HepG2 (cell line): ENCODE results near the gene MAP2K6. TPM values are rescaled to one million over a fixed set of nuclear protein-coding genes. Genes with fewer than 3 reads are reported as not detected.

Source experiments
- ARID5B ChIP-seq: IDR thresholded peaks from 2 replicates; pipeline ENCODE4 v1.4.0; 2020; ENCODE audit warnings: mild to moderate bottlenecking, missing genetic modification reagents
- EEA1 ChIP-seq: sonication (generic); formaldehyde crosslinking; IDR thresholded peaks from 2 replicates; pipeline ENCODE4 v1.5.1; 2020; ENCODE audit warnings: mild to moderate bottlenecking, missing genetic modification reagents, borderline replicate concordance
- FOXA3 ChIP-seq: IDR thresholded peaks from 2 replicates; pipeline ENCODE4 v1.6.1; 2016; ENCODE audit warnings: missing genetic modification reagents, missing compliant biosample characterization
- KLF16 ChIP-seq, 2 experiments: sonication (generic) in 1 of 2; formaldehyde crosslinking in 1 of 2; IDR thresholded peaks; 2 replicates each; pipeline versions ENCODE4 v1.6.1 to v1.8.0; 2016 to 2023; ENCODE audit warnings: missing genetic modification reagents in 2 of 2, missing compliant biosample characterization in 1 of 2
- MED13 ChIP-seq: sonication (generic); formaldehyde crosslinking; IDR thresholded peaks from 2 replicates; pipeline ENCODE4 v1.5.0; 2020; ENCODE audit warnings: missing genetic modification reagents
- NR2F2 ChIP-seq: IDR thresholded peaks from 2 replicates; pipeline ENCODE4 v1.6.1; 2012; ENCODE audit warnings: low read depth, inconsistent platforms, borderline replicate concordance
- SMAD9 ChIP-seq: sonication (generic); formaldehyde crosslinking; IDR thresholded peaks from 2 replicates; pipeline ENCODE4 v1.5.1; 2020; ENCODE audit warnings: mild to moderate bottlenecking, missing genetic modification reagents
- SP2 ChIP-seq: sonication (generic); formaldehyde crosslinking; IDR thresholded peaks from 2 replicates; pipeline ENCODE4 v1.5.1; 2020; ENCODE audit warnings: mild to moderate bottlenecking, missing genetic modification reagents
- SRSF4 ChIP-seq: fragments of 200-400 bp; formaldehyde crosslinking; IDR thresholded peaks from one replicate; pipeline ENCODE4 v1.6.1; 2018; ENCODE audit warnings: mild to moderate bottlenecking, low read depth, low read length, moderate library complexity; ENCODE audit not compliant: poor library complexity, severe bottlenecking
- TRAFD1 ChIP-seq: sonication (generic); formaldehyde crosslinking; IDR thresholded peaks from 2 replicates; pipeline ENCODE4 v1.5.1; 2020; ENCODE audit warnings: missing genetic modification reagents, mild to moderate bottlenecking, borderline replicate concordance
- YY1 ChIP-seq: IDR thresholded peaks from 2 replicates; pipeline ENCODE4 v1.6.1; 2011; ENCODE audit warnings: low read length, low read depth, moderate library complexity, mild to moderate bottlenecking; ENCODE audit not compliant: insufficient read depth, insufficient replicate concordance
- ZFP82 ChIP-seq: sonication (generic); formaldehyde crosslinking; IDR thresholded peaks from 2 replicates; pipeline ENCODE4 v1.5.1; 2020; ENCODE audit warnings: mild to moderate bottlenecking, missing genetic modification reagents, borderline replicate concordance
- ZKSCAN1 ChIP-seq: fragments of 150-350 bp; IDR thresholded peaks from 2 replicates; pipeline ENCODE4 v1.6.1; 2014; ENCODE audit warnings: low read length
- ZNF558 ChIP-seq: sonication (generic); formaldehyde crosslinking; IDR thresholded peaks from 2 replicates; pipeline ENCODE4 v1.9.0; 2022; ENCODE audit warnings: mild to moderate bottlenecking, missing genetic modification reagents, borderline replicate concordance
- ZNF598 ChIP-seq: sonication (generic); formaldehyde crosslinking; IDR thresholded peaks from 2 replicates; pipeline ENCODE4 v1.5.1; 2020; ENCODE audit warnings: mild to moderate bottlenecking, missing genetic modification reagents, borderline replicate concordance
- ZNF749 ChIP-seq: sonication (generic); formaldehyde crosslinking; IDR thresholded peaks from 2 replicates; pipeline ENCODE4 v1.8.0; 2022; ENCODE audit warnings: mild to moderate bottlenecking, missing genetic modification reagents, moderate library complexity, borderline replicate concordance
- ZSCAN29 ChIP-seq: sonication (generic); formaldehyde crosslinking; conservative IDR thresholded peaks from 2 replicates; pipeline ENCODE4 v1.4.0; 2020; ENCODE audit warnings: mild to moderate bottlenecking, missing genetic modification reagents
- ZZZ3 ChIP-seq: sonication (generic); formaldehyde crosslinking; IDR thresholded peaks from 2 replicates; pipeline ENCODE4 v1.4.0; 2020; ENCODE audit warnings: missing genetic modification reagents, mild to moderate bottlenecking, borderline replicate concordance
- polyA plus RNA-seq, 8 experiments: library from polyadenylated mRNA; depleted of rRNA in 3 of 8; stranded (reverse) in 7 of 8; unstranded in 1 of 8; fragments of >200 nt; fragmentation: Illumina TruSeq in 4 of 8; extraction: Trizol in 4 of 8; gene quantifications; 2 replicates each; pipeline versions ENCODE4 v1.2.1 to v1.2.3, GENCODE V29; 2011 to 2016; ENCODE audit warnings: low read depth in 4 of 8, missing spikeins in 1 of 8, mixed read lengths in 1 of 8; ENCODE audit not compliant: insufficient read depth in 1 of 8
- total RNA-seq, 5 experiments: library from RNA; depleted of rRNA; stranded (reverse); fragments of >200 nt; fragmentation: Illumina TruSeq; extraction: Trizol; gene quantifications; 2 replicates each; pipeline ENCODE4 v1.2.3, GENCODE V29; 2016; ENCODE audit warnings: low read depth in 1 of 5
- TF ChIP-seq, protein P1 (sequence below): IDR thresholded peaks from 2 replicates; pipeline ENCODE4 v1.6.1; 2012; ENCODE audit warnings: low read depth, low read length, improper control_type of control experiment
- TF ChIP-seq, protein P2 (sequence below): sonication (generic); formaldehyde crosslinking; IDR thresholded peaks from 2 replicates; pipeline ENCODE4 v1.5.1; 2020; ENCODE audit warnings: missing genetic modification reagents, mild to moderate bottlenecking, borderline replicate concordance

The MAP2K6 gene
- total and polyA plus RNA-seq, 2 of the 13 experiments (the other 11 are each of a cell fraction or from before 2014, with no cell fraction given): 5.1 to 33.6 TPM

- TF ChIP-seq SRSF4 (no peak), ZFP82 (CRISPR knock-in tag) (no peak), FOXA3 (CRISPR knock-in tag) (no peak), YY1 (peak; percentile 56), SMAD9 (CRISPR knock-in tag) (no peak), KLF16 (CRISPR knock-in tag; IDR thresholded peaks at IDR 0.05) (peak in 1 of 2 experiments; percentile 51; a peak in 1 of 4 replicates), ZNF558 (CRISPR knock-in tag) (0 out of 2 replicates have a peak, but pooled peaks have one; percentile 70), TRAFD1 (CRISPR knock-in tag) (no peak), NR2F2 (0 out of 2 replicates have a peak, but pooled peaks have one; percentile 36), ZZZ3 (CRISPR knock-in tag) (no peak), ZNF749 (no peak), MED13 (CRISPR knock-in tag) (no peak), SP2 (CRISPR knock-in tag) (no peak; the same call in 1 of the 2 replicates), ZKSCAN1 (no peak), ZSCAN29 (no peak; the same call in 1 of the 2 replicates), ZNF598 (CRISPR knock-in tag) (no peak), EEA1 (CRISPR knock-in tag) (no peak), ARID5B (CRISPR knock-in tag) (peak; percentile 6; the same call in 1 of the 2 replicates)
- TF ChIP-seq, protein P1, sequence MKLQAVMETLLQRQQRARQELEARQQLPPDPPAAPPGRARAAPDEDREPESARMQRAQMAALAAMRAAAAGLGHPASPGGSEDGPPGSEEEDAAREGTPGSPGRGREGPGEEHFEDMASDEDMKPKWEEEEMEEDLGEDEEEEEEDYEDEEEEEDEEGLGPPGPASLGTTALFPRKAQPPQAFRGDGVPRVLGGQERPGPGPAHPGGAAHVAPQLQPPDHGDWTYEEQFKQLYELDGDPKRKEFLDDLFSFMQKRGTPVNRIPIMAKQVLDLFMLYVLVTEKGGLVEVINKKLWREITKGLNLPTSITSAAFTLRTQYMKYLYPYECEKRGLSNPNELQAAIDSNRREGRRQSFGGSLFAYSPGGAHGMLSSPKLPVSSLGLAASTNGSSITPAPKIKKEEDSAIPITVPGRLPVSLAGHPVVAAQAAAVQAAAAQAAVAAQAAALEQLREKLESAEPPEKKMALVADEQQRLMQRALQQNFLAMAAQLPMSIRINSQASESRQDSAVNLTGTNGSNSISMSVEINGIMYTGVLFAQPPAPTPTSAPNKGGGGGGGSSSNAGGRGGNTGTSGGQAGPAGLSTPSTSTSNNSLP: no peak
- TF ChIP-seq, protein P2, sequence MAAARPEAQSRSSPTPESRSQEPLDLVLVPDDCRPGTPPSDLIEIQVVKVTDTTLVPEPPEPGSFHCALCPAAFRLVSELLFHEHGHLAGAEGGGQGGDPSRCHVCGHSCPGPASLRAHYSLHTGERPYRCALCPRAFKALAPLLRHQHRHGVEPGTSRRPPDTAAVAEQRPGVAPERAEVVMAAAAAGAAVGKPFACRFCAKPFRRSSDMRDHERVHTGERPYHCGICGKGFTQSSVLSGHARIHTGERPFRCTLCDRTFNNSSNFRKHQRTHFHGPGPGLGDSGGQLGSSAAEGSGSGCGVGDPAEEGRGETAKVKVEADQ (CRISPR knock-in tag): no peak
Observed at GRCh38 chr17:69414408-69415274, at the start of gene MAP2K6 (continued).
